GM19438 (cell line): Measurements from ENCODE around the gene UTF1.

ENCODE experiments used
- ATAC-seq: cut with Tn5 transposase; IDR thresholded peaks from one replicate; pipeline ENCODE4 v1.9.1; 2021; ENCODE audit warnings: low read depth; ENCODE audit not compliant: unreplicated experiment

UTF1 gene

DNA sequence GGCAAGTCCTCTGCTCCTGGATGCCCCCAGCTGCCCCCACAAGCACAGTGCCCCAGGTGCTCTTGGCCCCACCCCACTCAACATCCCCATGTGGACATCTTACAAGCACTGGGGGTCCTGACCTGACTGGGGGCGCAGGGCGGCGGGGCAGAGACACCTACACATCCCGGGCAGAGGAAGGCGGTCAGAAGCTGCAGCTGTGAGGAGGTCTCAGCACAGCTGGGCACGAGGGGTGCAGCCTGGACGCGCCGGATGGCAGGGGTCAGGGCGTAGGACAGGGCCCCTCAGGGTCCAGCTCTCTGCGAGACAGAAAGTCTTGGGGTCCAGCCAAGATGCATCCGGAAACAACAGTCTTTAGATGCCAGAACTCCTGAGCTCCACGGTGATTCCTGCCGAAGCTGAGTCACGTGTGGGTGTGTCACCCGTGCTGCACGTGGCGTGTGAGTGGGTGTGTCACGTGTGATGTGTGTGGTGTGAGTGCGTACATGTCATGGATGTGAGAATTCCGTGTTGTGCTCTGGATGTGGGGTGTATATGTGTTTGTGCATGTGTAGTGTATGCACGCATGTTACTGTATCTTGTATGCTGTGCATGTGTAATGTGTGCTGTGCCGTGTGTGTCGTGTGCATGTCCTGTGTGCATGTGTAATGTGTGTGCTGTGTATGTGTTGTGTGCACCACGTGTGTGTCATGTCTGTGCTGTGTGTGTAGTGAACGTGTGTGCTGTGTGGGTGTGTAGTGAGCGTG is 12.8 kb downstream of the UTF1 start:
- ATAC-seq = no peak

DNA sequence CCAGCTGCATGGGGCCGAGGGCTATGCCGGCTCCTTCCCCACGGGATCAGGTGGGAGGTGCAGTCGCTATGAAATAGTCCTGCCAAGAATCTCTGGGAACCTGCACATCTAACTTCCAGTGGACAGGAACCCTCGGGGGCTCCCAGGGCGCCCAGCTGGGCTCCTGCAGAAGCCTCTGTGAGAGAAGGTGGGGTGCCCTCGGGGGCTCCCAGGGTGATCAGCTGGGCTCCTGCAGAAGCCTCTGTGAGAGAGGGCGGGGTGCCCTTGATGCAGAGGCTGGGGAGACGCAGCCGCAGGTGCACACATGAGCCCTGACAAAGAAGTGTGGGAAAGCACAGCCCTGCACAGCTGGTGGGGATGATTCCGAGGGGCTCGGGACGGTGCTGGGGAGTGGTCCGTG is 13.6 kb downstream of the UTF1 start:
- no peak for ATAC-seq

DNA sequence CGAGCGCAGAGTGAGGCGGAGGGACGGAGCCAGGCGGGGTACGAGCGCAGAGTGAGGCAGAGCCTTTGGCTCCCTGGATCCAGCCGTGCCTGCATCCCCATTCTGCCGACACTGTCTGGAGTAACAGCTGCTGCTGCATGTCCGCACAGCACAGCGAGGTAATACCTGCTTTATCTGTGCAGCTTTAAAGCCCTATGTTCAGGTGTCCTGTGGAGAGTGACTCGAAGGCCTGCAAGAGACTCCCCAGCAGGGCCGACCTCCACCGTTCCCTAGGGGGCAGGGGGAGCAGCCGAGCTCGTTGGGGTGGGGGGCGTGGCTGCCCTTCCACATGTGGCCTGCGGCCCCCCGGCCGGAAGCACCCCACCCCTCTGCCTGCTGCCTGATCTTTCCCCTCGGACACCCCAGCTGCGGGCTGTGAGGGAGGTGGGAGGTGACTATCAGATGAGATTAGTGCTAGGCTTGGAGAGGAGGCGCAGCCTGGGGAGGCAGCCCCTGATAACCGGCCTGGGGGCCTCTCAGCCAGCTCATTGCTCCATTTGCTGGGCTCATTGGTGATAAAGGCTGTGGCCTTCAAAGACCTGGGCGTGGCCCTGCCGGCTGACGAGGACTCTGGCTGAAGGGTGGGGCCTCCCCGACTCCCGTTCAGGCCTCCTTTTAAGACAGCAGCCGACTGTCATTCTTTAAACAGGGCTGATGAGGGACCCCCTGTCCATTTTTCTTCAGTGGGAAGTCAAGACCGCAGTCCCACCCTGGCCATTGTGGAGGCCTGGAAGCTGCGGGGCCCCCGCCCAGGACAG is 15.6 kb downstream of the UTF1 start:
- no peak for ATAC-seq

DNA sequence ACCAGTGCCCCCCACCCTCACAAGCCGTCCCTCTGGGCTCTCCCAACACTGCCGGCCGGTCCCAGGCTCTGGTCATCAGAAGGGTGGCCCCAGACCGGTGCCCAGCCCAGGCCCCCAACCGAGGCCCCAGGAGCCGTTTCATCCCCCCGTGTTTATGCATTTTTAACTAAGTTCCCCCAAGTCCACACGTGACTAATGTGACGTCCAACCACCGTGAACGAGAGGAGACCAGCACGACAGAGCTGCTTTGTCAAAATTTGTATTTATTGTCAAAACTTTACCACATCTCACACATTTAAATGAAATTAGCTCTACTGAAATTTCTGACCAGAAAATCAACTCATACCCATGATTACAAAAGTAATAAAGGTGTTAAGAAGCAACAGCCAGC is 16.2 kb downstream of the UTF1 start:
- ATAC-seq = no peak

DNA sequence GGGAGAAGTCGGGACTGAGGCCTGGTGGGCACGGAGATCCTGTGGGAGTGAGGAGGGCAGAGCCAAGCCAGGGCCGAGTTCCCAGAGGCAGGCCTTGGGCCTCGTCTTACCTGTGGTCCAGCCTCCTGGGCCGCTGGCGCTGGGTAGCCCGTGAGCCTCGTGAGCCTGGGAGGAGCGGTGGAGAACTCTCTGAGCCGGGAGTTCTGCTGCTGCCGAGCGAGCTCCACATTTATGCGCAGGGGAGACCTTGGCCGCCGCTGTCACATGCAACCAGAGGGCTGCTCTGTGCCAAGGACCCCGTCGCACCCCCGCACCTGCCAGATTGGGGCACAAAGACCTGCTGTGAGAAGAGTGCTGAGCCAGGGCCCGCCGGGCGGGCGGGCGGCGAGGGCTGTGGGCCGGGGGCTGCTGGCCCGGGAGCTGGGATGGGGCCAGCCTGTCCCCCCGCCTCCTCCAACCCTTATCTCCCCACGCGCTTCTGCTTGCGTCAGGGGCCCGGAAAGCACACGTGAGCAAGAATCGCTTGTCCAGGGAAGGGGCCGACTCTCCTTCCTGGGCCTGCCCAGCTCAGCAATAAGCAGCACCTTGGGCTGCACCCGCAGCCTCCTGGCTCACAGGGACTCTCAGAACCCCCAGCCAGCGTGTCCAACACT is 17.8 kb downstream of the UTF1 start:
- ATAC-seq = no peak

DNA sequence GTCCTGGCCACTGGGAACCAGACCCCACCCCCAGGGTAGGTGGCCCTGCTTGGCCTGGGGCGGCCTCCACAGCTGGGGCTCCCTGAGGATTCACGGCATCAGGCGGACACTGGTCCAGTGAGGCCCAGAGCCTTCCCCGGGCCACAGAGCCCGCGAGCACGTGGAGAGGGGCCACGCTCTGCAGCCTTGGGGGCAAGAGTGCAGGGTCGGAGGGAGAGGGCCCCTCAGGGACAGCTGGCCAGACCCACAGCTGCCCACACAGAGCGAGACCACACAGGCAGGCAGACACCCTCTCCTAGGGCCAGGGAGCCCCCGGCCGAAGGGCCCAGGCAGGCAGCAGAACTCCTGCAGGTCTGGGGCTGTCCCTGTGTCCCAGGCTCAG is 18.3 kb downstream of the UTF1 start:
- no peak for ATAC-seq

DNA sequence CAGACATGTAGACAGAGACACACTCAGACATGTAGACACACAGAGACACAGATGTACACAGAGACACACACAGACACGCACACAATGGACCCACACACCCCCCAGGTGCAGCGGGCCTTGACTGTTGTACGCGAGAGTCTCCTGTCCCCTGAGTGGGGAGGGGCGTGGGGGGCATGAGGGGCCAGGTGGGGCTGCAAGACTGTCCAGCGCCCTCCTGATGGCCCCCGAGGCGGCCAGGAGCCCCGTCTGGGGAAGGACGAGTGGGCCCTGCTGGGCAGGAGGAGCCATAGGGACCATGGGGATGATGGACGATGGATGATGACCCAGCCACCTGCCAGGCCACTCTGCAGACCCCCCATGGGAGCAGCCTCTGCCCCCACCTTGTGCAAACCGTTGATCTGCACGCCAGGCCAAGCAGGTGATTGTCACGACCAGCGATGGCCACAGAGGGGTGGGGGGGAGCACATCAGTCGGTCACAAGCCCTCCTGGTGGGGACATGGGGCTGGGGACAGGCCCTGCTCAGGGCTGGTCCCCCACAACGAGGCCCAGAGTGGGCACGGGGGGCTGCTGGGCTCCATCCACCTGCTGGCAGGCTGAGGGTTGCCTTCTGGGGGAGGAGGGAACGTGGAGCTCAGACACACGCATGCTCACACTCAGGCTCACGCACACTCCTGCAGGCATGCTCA is 19.2 kb downstream of the UTF1 start:
- no peak for ATAC-seq

DNA sequence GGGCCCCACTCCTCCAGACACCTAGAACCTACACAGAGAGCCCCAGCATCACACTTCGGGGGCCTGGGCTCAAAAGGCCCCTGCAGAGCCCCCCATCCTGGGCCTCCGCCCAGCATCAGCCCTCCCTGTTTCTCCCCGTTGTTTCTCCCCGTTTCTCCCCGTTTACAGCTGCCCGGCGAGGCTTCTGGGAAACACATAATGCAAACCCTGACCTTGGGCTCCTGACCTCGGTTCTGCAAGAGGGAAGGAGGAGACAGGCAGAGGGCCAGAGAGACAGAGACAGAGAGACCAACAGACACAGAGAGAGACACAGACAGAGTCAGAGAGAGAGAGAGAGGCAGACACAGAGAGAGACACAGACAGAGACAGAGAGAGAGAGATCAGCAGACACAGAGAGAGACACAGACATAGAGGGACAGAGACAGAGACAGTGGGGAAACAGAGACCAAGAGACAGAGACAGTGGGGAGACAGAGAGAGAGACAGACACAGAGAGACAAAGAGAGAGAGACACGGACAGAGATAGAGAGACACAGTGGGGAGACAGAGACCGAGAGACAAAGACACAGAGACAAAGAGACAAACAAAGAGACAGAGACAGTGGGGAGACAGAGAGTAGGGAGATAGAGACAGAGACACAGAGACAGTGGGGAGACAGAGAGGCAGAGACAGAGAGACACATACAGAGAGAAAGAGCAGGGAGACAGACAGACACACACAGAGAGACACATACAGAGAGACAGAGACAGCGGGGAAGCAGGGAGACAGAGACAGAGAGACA is 20.1 kb downstream of the UTF1 start:
- ATAC-seq = no peak

DNA sequence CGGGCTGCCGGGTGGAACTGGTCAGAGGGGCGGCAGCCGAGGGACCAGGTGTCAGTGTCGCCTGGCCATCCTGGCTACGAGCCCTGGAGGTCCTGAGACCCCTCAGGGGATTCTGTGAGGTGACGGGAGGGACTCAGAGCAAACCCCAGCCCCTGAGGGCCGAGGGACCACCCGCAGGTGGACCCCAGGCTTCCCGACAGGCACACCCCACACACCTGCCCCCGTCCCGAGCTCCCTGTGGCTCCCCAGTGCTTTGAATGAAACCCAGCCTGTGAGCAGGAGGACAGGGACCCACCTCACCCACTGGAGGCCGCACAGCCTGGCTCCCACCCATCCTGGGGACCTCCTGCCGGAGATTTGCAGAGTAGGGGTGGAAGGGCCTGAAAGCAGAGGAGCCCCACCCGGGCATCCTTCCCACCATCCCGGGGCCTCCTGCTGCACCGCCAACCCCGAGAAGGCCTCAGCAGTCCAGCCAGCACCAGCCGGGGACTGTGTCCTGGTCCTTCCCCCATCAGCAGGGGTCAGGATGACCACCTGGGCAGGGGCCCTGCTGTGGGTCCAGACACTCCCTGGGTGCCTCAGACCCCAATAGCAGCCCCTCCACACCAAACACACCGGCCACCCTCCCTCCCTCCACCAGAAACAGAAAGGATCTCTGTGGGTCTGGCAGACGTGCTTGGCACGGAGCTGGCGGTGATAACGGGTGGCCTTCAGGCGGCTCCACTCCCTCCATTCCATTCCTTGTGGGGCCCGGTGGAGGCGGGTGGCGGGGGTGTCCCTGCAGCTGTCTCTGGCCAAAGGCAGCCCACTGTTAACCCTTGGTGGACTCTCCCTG is 21.6 kb downstream of the UTF1 start:
- ATAC-seq = no peak

DNA sequence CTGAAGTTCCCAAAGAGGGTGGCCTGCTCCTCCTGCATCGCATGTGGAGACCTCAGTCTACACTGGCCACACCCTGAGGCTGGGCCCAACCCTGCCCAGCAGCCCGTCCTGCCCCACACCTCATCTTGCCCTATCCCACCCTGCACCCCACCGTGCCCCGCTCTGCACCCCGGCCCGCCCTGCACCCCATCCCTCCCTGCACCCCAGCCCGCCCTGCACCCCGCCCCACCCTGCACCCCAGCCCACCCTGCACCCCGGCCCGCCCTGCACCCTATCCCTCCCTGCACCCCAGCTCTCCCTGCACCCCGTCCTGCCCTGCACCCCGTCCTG is 22.2 kb downstream of the UTF1 start:
- ATAC-seq = no peak

DNA sequence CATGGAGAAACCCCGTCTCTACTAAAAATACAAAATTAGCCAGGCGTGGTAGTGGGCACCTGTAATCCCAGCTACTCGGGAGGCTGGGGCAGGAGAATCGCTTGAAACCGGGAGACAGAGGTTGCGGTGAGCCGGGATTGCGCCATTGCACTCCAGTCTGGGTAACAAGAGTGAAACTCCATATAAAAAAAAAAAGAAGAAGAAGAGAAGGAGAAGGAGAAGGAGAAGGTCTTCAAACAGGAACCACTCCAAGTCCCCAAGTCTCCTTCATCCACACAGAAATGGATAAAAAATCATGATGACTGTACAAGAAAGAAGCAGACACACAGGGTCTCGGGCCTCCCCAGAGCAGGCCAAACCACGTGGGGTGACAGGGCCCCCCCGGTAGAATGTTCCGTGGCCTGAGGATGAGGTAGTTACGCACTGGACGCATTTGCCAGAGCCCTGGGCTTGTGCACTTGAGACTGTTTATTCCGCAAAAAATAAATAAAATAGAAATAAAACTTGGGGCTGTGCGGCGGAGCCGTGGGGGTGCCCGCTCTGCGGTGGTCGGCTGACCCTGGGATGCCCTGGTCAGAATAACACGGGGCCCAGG is 23.4 kb downstream of the UTF1 start:
- no peak for ATAC-seq

DNA sequence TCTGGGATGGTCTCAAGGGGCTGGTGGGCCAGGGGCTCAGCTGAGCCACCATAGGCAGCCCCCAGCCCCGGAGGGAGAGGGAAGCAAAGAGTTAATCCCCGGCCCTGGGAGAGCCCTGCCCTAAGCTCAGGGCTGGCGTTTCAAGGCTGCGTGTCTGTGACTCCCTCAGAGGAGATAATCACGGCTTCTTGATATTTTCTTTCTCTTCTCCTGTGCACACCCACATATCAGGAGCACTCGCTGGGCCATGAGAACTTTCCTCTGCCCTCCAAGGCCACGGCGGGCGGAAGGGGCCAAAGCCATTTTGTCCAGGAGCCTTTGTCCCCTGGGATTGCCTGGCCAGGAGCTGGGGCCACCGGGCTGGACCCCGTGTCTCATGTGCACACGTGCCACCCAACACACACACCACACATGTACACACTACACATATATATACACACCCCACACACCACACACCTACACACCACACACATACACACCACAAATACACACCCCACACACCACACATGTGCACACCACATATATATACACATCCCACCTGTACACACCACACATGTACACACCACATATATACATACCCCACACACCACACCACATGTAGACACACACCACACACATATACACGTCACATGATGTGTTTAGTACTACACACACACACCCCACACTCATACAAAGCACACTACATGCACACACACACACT is 24.6 kb downstream of the UTF1 start:
- ATAC-seq = no peak

DNA sequence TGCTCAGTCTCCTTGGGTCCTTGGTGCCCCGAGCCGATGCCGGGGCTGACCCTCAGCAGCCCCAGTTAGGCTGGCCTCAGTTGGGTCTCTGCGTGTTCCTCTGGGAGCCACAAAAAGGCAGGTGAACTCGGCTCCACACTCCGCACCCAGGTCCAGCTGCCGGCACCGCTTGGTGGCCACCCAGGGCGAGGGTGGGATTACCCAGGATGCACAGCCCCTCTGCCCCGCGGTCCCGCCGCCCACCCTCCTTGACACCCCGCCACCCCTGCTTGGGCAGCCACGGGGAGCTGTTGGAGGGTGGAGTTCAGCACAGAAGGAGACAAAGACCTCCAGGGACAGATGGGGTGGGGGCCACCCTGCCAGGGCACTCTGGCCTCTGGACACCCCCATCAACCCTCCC is 25.3 kb downstream of the UTF1 start:
- no peak for ATAC-seq

DNA sequence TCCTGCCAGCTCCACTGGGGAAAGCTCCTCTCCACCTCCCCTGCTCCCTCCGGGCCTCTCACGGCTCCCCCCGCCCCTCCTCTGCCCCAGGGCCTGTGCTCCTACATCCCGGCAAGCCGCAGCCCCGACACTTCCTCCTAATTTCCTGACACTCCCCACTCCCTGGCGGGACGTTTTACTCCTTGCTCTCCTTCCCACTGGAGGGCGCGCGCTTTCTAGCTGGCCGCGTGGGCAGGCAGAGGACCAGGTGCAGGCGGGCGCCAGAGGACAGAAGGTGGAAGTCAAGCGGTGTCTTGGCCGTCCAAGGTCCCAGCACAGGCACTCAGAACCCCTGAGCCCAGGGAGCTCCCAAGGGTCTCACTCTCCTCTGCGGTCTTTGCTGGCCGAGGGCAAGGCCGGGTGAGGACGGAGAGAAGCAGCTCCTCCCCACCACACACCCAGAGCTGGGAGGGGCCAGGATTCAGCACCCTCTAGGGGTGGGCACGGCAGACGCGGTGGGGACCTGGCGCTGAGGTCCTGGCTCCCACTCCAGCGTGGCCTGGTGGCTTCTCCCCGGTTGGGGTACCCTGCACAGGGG is 27.6 kb downstream of the UTF1 start:
- ATAC-seq = peak; percentile 9

DNA sequence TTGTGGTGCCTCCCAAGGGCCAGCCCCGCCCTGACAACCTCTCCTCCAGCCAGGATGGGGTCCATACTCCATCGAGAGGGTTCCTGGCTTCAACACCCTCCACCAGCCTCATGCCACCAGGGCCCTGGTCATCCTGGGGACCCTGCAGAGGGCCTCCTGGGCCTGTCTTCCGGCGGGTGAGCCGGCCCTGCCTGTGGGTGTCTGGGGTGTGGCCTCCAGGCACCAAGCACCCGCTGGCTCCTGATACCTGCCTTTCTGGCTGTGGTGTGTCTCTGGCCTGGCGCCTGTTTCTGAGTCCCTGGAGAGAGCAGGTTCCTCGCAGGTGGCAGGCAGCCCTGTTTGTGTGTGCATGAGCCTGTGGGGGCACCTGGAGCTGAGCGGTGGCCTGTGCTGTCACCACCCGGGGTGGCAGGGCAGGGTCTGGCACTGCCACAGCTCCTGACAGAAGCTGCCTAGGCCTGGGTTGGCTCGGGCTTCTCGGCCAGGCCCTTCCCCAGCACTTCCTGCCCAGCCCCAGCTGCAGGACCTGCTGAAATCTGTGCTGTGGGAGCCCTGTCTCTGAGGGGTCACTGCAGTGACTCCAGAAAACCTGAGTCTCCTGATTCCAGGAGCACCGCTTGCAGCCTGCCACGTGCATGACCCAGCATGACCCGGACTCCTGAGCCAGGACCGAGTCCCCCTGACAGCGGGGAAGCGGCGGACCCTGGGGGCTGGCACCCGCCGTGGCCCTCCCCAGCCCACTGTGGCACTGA is 28.2 kb downstream of the UTF1 start:
- peak; percentile 24 for ATAC-seq

DNA sequence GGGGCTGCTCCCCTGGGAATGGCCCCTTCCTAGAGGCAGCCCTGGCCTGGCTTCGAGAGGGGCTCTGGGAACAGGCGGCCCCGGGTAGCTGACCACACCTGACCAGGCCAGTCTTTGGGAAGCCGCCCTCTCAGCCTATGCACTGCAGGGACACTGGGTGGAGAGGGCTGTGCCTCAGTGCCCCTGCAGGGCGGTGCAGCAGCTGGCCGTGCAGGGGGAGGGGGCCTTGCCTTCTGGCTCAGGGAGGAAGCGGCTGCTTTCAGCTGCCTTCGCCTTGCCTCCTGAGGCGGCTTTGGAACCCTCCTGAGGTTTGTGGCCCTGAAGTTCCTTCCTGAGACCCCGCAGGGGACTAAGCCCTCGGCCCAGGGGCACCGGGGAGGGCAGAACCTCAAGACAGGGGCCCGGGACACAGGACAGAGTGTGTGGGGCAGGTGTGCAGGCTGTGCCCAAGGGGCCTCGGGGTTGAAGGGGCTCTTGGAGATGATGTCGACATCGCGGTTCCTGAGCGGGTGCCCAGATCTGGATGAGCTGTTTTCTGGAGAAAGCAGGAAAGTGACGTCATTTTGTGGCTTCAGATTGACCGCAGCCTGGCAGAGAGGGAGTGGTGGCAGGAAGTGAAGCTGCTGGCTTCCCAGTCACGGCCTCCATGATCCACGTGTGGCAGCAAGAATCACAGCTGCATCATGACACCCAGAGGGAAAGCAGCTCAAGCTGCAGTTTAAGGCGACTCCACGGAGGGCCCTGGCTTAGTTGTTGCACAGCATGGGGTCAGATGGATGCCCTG is 29.0 kb downstream of the UTF1 start:
- ATAC-seq = no peak

DNA sequence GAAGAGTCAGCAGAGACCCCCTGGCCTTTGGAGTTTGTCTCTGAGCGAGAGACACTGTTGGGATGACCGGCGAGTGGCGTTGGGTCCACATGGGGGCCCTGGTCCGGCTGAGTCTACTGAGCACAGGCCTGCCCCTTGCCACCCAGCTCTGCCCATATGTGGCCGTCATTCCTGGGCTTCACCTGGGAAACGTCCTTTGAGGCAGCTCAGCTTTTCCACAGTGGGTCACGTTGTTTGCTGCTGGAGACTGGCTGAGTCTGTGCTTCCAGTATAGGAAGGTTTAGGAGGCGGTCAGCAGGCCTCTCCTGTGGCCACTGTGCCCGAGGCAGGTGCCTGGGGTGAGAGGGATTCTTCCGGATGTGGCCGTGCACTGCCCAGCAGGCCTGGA is 29.6 kb downstream of the UTF1 start:
- no peak for ATAC-seq
